ENCODE data around the gene MGAT5B.

- no peak for TF ChIP-seq POLR2A (IDR thresholded peaks at IDR 0.05)
- TF ChIP-seq CTCF (IDR thresholded peaks at IDR 0.05), result no peak
Observed at GRCh38 chr17:76951375-76951905, 83.2 kb downstream of the MGAT5B start.

All from lower leg skin (tissue), 3 donors.